ENCODE results near the gene CDKN1C.

DNA sequence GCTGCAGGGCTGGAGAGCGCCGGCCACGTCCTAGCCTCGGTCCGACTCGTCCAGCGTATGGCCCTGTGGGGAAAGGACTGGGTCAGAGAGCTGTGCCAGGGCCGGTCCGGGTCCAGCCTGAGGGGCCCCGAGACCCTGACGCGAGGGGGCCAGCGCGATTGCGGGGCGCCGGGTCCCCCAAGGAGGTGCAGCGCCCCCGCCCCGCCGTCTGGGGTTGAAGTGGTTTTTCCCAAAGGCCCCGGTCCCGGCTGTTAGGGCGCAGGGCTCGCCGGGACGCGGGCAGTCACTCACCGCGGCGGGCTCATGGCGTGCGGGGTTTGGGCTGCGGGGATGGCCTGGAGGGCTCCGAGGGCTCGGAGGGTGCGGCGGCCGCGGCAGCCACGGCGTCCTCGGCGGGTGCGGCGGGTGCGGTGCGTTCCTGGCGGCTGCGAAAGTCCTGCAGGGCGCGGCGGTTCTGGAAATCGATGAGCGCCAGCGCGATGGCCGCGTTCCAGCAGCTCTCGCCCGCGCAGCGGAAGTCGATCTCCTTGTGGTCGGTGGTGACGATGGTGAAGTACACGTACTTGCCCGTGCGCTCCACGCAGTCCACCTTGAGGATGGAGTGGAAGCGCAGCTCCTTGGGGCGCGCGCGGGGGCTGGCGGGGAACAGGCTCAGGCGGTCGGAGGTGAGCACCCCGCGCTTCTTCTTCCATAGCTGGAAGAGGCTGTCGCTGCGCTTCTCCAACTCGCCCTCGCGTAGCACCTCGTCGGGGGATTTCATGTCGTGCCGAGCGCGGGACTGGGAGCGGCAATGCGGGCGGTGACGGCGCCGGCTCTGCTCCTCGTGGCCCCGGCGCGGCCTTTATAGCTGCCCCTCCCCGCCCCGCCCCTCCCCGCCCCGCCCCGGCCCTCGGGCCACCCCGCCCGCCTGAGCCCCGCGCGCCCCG lies 43.3 kb upstream of the CDKN1C start, which contains the start of gene PHLDA2:
- TF ChIP-seq, protein P1, sequence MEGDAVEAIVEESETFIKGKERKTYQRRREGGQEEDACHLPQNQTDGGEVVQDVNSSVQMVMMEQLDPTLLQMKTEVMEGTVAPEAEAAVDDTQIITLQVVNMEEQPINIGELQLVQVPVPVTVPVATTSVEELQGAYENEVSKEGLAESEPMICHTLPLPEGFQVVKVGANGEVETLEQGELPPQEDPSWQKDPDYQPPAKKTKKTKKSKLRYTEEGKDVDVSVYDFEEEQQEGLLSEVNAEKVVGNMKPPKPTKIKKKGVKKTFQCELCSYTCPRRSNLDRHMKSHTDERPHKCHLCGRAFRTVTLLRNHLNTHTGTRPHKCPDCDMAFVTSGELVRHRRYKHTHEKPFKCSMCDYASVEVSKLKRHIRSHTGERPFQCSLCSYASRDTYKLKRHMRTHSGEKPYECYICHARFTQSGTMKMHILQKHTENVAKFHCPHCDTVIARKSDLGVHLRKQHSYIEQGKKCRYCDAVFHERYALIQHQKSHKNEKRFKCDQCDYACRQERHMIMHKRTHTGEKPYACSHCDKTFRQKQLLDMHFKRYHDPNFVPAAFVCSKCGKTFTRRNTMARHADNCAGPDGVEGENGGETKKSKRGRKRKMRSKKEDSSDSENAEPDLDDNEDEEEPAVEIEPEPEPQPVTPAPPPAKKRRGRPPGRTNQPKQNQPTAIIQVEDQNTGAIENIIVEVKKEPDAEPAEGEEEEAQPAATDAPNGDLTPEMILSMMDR (IDR thresholded peaks at IDR 0.05) = no peak
- TF ChIP-seq EZH2phosphoT487 (IDR thresholded peaks at IDR 0.05; ENCODE audit: borderline replicate concordance, low read depth) = no peak
- TF ChIP-seq, protein P2, sequence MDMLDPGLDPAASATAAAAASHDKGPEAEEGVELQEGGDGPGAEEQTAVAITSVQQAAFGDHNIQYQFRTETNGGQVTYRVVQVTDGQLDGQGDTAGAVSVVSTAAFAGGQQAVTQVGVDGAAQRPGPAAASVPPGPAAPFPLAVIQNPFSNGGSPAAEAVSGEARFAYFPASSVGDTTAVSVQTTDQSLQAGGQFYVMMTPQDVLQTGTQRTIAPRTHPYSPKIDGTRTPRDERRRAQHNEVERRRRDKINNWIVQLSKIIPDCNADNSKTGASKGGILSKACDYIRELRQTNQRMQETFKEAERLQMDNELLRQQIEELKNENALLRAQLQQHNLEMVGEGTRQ (IDR thresholded peaks at IDR 0.05; ENCODE audit: borderline replicate concordance, low read depth, low read length) = no peak
- TF ChIP-seq ELF1 (IDR thresholded peaks at IDR 0.05) = no peak
- TF ChIP-seq YY1 (IDR thresholded peaks at IDR 0.05; ENCODE audit: low read depth) = no peak
- TF ChIP-seq, protein P3, sequence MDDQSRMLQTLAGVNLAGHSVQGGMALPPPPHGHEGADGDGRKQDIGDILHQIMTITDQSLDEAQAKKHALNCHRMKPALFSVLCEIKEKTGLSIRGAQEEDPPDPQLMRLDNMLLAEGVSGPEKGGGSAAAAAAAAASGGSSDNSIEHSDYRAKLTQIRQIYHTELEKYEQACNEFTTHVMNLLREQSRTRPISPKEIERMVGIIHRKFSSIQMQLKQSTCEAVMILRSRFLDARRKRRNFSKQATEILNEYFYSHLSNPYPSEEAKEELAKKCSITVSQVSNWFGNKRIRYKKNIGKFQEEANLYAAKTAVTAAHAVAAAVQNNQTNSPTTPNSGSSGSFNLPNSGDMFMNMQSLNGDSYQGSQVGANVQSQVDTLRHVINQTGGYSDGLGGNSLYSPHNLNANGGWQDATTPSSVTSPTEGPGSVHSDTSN (IDR thresholded peaks at IDR 0.05) = no peak

Data from SK-N-SH (cell line).